GM21529 (cell line): ENCODE measurements around the gene PNKD.

Source experiments
- ATAC-seq: cut with Tn5 transposase; IDR thresholded peaks from one replicate; pipeline ENCODE4 v1.9.1; 2021; ENCODE audit not compliant: unreplicated experiment

Gene PNKD

GRCh38 chr2:218256612-218257350 is 13.5 kb upstream of the PNKD start:
- ATAC-seq: no peak

- peak; percentile 81 for ATAC-seq
These were observed 12.8 kb upstream of the PNKD start for GRCh38 chr2:218257390-218257981.

GRCh38 chr2:218259099-218259961 is 11.0 kb upstream of the PNKD start:
- ATAC-seq: no peak

- ATAC-seq: no peak
These were observed 10.2 kb upstream of the PNKD start for GRCh38 chr2:218260166-218260565.

- ATAC-seq: no peak
These were observed 9.4 kb upstream of the PNKD start, which contains the start of gene GPBAR1 for GRCh38 chr2:218260742-218261422. Gene GPBAR1 (plus strand): TSS chr2:218261015. CDS start chr2:218262725, 1,710 bp downstream.

- no peak for ATAC-seq
These were observed 8.7 kb upstream of the PNKD start for GRCh38 chr2:218261423-218262236.

- no peak for ATAC-seq
These were observed 8.1 kb upstream of the PNKD start for GRCh38 chr2:218262237-218262600.

GRCh38 chr2:218262631-218263586 is 7.4 kb upstream of the PNKD start:
- ATAC-seq: no peak

- ATAC-seq: no peak
These were observed 6.3 kb upstream of the PNKD start for GRCh38 chr2:218263817-218264641.

GRCh38 chr2:218264773-218265561 is 5.4 kb upstream of the PNKD start:
- ATAC-seq: no peak

GRCh38 chr2:218265626-218266025 is 4.7 kb upstream of the PNKD start:
- ATAC-seq: no peak

GRCh38 chr2:218266316-218266979 is 3.9 kb upstream of the PNKD start:
- ATAC-seq: no peak

- no peak for ATAC-seq
These were observed 3.1 kb upstream of the PNKD start for GRCh38 chr2:218267259-218267658.

GRCh38 chr2:218270721-218271486 is 585 bp downstream of the PNKD start:
- ATAC-seq: no peak

- ATAC-seq: no peak
These were observed 1.1 kb downstream of the PNKD start for GRCh38 chr2:218271487-218271797.

GRCh38 chr2:218271865-218272530 is 1.7 kb downstream of the PNKD start:
- no peak for ATAC-seq
